Esophagus (tissue), 2 donors: Measurements from ENCODE around the gene RAB31. TPM values are rescaled to one million over a fixed set of nuclear protein-coding genes. Genes with fewer than 3 reads are reported as not detected.
"Not testable (repeated sequence)": the region's sequence is repeated elsewhere in the genome, so short reads cannot be mapped to it uniquely, and the experiment has no call there.

Experiments
- H3K27ac ChIP-seq, 2 donors: one replicate each; pipeline ENCODE4 v1.5.1; 2013; ENCODE audit warnings: low read depth in 2 of 2, mild to moderate bottlenecking in 2 of 2, inconsistent platforms in 1 of 2, low read length in 1 of 2, moderate library complexity in 1 of 2
- H3K27me3 ChIP-seq, 2 donors: one replicate each; pipeline ENCODE4 v1.6.1; 2013; ENCODE audit warnings: low read length in 2 of 2, control low read depth in 1 of 2, mild to moderate bottlenecking in 1 of 2; ENCODE audit not compliant: insufficient read depth in 2 of 2, control insufficient read depth in 1 of 2
- H3K36me3 ChIP-seq, 2 donors: one replicate each; pipeline ENCODE4 v1.6.1; 2013; ENCODE audit warnings: low read length in 1 of 2; ENCODE audit not compliant: control insufficient read depth in 2 of 2, insufficient read depth in 2 of 2
- H3K4me1 ChIP-seq, 2 donors: one replicate each; pipeline ENCODE4 v1.6.1; 2013; ENCODE audit warnings: low read length in 1 of 2; ENCODE audit not compliant: control insufficient read depth in 2 of 2, insufficient read depth in 2 of 2
- H3K4me3 ChIP-seq, 2 donors: one replicate each; pipeline ENCODE4 v1.5.1; 2013; ENCODE audit warnings: low read length in 2 of 2, mild to moderate bottlenecking in 2 of 2, low read depth in 1 of 2, moderate library complexity in 1 of 2
- H3K9me3 ChIP-seq, 2 donors: one replicate each; pipeline ENCODE4 v1.6.1; 2013; ENCODE audit warnings: mild to moderate bottlenecking in 2 of 2, low read depth in 1 of 2, low read length in 1 of 2, moderate library complexity in 1 of 2; ENCODE audit not compliant: control insufficient read depth in 2 of 2, insufficient read depth in 1 of 2
- WGBS, 2 donors: extraction: QIAGEN DNeasy Blood & Tissue Kit; methylation state at CpG; one replicate each; pipeline ENCODE4 v1.1.7; 2013; 5-methylcytosine and 5-hydroxymethylcytosine counted together
- polyA plus RNA-seq, 2 donors: library from polyadenylated mRNA; stranded (reverse); fragments of 200-250 nt; gene quantifications; one replicate each; pipeline ENCODE4 v1.2.3, GENCODE V29; 2013
- donor health status: healthy with polysubstance abuse.
- donor health status: Bipolar disorder and iron deficiency.

RAB31 gene
- polyA plus RNA-seq, 2 donors, result 10.7 to 17.5 TPM

GRCh38 chr18:9901377-9901776, 193.3 kb downstream of the RAB31 start:
- Histone ChIP-seq H3K9me3 (no peaks in the 10 kb centered on the region), H3K4me1 (no peaks in the 10 kb centered on the region), H3K36me3 (no peaks in the 10 kb centered on the region), H3K4me3 (no peak overlapping the region), H3K27me3 (no peaks in the 10 kb centered on the region), H3K27ac (no peak overlapping the region)
- WGBS, 2 donors, result 88 to 91% methylated on average over 3 of the region's 3 CpGs

GRCh38 chr18:9902264-9902663, 194.2 kb downstream of the RAB31 start:
- not testable (repeated sequence) for H3K27ac ChIP-seq, H3K4me1 ChIP-seq, H3K4me3 ChIP-seq, H3K9me3 ChIP-seq, H3K36me3 ChIP-seq, H3K27me3 ChIP-seq
- 78% methylated on average over 14 of the region's 14 CpGs for WGBS, 2 donors

- no peak overlapping the region for H3K4me3 ChIP-seq
- no peak overlapping the region for H3K27ac ChIP-seq
- WGBS, 2 donors, result 82 to 83% methylated on average over 10 of the region's 10 CpGs
- H3K4me1 ChIP-seq, result no peaks in the 10 kb centered on the region
- no peaks in the 10 kb centered on the region for H3K27me3 ChIP-seq
- H3K36me3 ChIP-seq, result no peaks in the 10 kb centered on the region
- no peaks in the 10 kb centered on the region for H3K9me3 ChIP-seq
Observed at GRCh38 chr18:9902832-9903231, 194.7 kb downstream of the RAB31 start.

GRCh38 chr18:9905401-9905922, 197.4 kb downstream of the RAB31 start:
- no peaks in the 10 kb centered on the region for H3K4me1 ChIP-seq
- peaks cover 0 to 2% of the 10 kb centered on the region in 2 donors for H3K36me3 ChIP-seq
- H3K9me3 ChIP-seq, result no peaks in the 10 kb centered on the region
- H3K27me3 ChIP-seq, result no peaks in the 10 kb centered on the region
- no peak overlapping the region for H3K27ac ChIP-seq
- no peak overlapping the region for H3K4me3 ChIP-seq
- WGBS, 2 donors, result 53 to 65% methylated on average over 5 of the region's 5 CpGs

- H3K27ac ChIP-seq, result no peak overlapping the region
- H3K4me1 ChIP-seq, result no peaks in the 10 kb centered on the region
- 84 to 91% methylated on average over 3 of the region's 3 CpGs for WGBS, 2 donors
- H3K36me3 ChIP-seq, result peaks cover 0 to 2% of the 10 kb centered on the region in 2 donors
- no peaks in the 10 kb centered on the region for H3K27me3 ChIP-seq
- no peaks in the 10 kb centered on the region for H3K9me3 ChIP-seq
- no peak overlapping the region for H3K4me3 ChIP-seq
Observed at GRCh38 chr18:9906481-9906880, 198.4 kb downstream of the RAB31 start.

GRCh38 chr18:9907867-9908266, 199.8 kb downstream of the RAB31 start:
- H3K4me1 ChIP-seq, result no peaks in the 10 kb centered on the region
- 92 to 94% methylated on average over 4 of the region's 4 CpGs for WGBS, 2 donors
- H3K27me3 ChIP-seq, result no peaks in the 10 kb centered on the region
- H3K9me3 ChIP-seq, result no peaks in the 10 kb centered on the region
- no peak overlapping the region for H3K27ac ChIP-seq
- H3K4me3 ChIP-seq, result no peak overlapping the region
- peaks cover 0 to 2% of the 10 kb centered on the region in 2 donors for H3K36me3 ChIP-seq

- no peaks in the 10 kb centered on the region for H3K9me3 ChIP-seq
- no peak overlapping the region for H3K4me3 ChIP-seq
- no peak overlapping the region for H3K27ac ChIP-seq
- H3K36me3 ChIP-seq, result peaks cover 0 to 2% of the 10 kb centered on the region in 2 donors
- H3K27me3 ChIP-seq, result no peaks in the 10 kb centered on the region
- no peaks in the 10 kb centered on the region for H3K4me1 ChIP-seq
Observed at GRCh38 chr18:9910071-9910470, 202.0 kb downstream of the RAB31 start.

GRCh38 chr18:9910661-9911060, 202.6 kb downstream of the RAB31 start:
- no peak overlapping the region for H3K27ac ChIP-seq
- peaks cover 0 to 2% of the 10 kb centered on the region in 2 donors for H3K36me3 ChIP-seq
- no peak overlapping the region for H3K4me3 ChIP-seq
- H3K27me3 ChIP-seq, result no peaks in the 10 kb centered on the region
- H3K4me1 ChIP-seq, result no peaks in the 10 kb centered on the region
- H3K9me3 ChIP-seq, result no peaks in the 10 kb centered on the region
- 90 to 93% methylated on average over 2 of the region's 2 CpGs for WGBS, 2 donors

- Histone ChIP-seq H3K27me3 (no peaks in the 10 kb centered on the region), H3K9me3 (no peaks in the 10 kb centered on the region), H3K4me3 (no peak overlapping the region), H3K36me3 (peaks cover 0 to 2% of the 10 kb centered on the region in 2 donors), H3K4me1 (no peaks in the 10 kb centered on the region), H3K27ac (no peak overlapping the region)
- 92% methylated on average over 5 of the region's 5 CpGs for WGBS, 2 donors
Observed at GRCh38 chr18:9911226-9911625, 203.1 kb downstream of the RAB31 start.
